ENCODE measurements around the gene SH3PXD2A.

The SH3PXD2A gene

GRCh38 chr10:103888113-103888841 lies 32.9 kb upstream of the SH3PXD2A start:
- DNase-seq (peak in 1 of 3 experiments; percentile 19), ATAC-seq (replicated peaks) (peak; percentile 89)
- Mint-ChIP-seq H3K27me3 (no peaks in the 10 kb centered on the region), H3K36me3 (ENCODE audit: insufficient read depth) (peaks cover 82% of the 10 kb centered on the region), H3K27ac (peak overlapping the region; percentile 6 to 33), H3K4me1 (ENCODE audit: low read depth in 2 of 2) (peaks cover 11 to 17% of the 10 kb centered on the region in 2 donors), H3K4me3 (no peak overlapping the region), H3K9me3 (no peaks in the 10 kb centered on the region)

DNA sequence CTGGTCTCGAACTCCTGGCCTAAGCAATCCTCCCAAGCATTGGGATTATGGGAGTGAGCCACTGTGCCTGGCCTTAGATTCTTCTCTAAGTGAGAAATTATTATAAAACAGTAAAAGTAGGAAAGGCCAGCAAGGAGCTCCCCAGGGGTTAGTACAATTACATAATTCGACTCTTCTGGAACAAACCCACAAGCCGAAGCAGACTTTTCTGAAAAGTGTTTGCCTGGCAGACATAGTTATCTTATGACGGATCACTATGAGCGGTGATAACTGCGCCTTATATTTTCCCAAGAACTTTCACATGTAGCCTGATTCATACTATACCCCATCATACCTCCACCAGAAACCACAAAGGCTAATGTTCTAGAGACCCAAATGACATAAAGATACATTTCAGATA lies 30.2 kb upstream of the SH3PXD2A start:
- ATAC-seq (replicated peaks) (no peak), DNase-seq (no peak)
- peaks cover 17 to 18% of the 10 kb centered on the region in 2 donors for H3K4me1 Mint-ChIP-seq (ENCODE audit: low read depth in 2 of 2)
- H3K9me3 Mint-ChIP-seq, result no peaks in the 10 kb centered on the region
- H3K27ac Mint-ChIP-seq, result peak overlapping the region in 1 of 2 donors; percentile 49
- no peaks in the 10 kb centered on the region for H3K27me3 Mint-ChIP-seq
- H3K36me3 Mint-ChIP-seq (ENCODE audit: insufficient read depth), result peaks cover 83% of the 10 kb centered on the region
- H3K4me3 Mint-ChIP-seq, result no peak overlapping the region

GRCh38 chr10:103884681-103885139 lies 29.3 kb upstream of the SH3PXD2A start:
- DNase-seq, result peak in 1 of 3 experiments; percentile 9
- Mint-ChIP-seq H3K27me3 (no peaks in the 10 kb centered on the region), H3K4me1 (ENCODE audit: low read depth in 2 of 2) (peaks cover 16 to 21% of the 10 kb centered on the region in 2 donors), H3K4me3 (no peak overlapping the region), H3K36me3 (ENCODE audit: insufficient read depth) (peaks cover 83% of the 10 kb centered on the region), H3K27ac (peak overlapping the region in 1 of 2 donors; percentile 49), H3K9me3 (no peaks in the 10 kb centered on the region)
- no peak for ATAC-seq (replicated peaks)

DNA sequence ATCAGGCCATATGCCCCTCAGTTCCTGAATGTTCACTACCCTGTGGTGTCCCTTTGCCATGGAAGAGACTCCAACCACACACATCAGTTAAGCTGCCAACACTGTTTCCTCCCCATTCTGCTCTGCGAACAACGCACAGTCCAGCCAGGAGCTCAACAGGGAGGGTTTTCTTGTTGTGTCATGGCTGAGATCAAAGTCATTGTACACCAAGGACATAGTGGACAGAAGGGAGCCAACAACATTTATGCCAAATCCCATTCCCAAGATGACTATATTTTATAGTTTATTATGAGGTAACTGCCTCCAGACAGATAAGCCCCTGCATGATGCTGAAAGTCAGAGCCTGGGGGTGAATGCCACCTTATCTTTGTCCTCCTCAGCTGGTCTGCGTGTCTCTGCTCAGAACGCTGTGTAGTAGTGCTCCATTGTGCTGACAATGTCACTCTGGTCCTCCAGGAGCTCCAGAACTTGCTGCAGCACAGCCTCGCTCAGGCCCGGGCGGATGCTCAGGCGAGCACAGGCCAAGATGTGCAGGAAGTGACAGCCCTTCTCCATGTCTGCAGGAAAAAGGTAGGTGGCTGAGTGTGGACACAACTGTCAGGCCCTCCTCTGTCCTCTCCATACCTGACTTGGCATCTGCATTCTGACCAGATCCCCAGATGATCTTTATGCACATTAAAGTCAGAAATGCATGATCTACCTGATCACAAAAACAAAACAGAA lies 27.1 kb upstream of the SH3PXD2A start:
- Mint-ChIP-seq H3K27ac (no peak overlapping the region), H3K36me3 (ENCODE audit: insufficient read depth) (peaks cover 84% of the 10 kb centered on the region), H3K4me1 (ENCODE audit: low read depth in 2 of 2) (peaks cover 9 to 14% of the 10 kb centered on the region in 2 donors), H3K9me3 (no peaks in the 10 kb centered on the region), H3K4me3 (no peak overlapping the region), H3K27me3 (no peaks in the 10 kb centered on the region)
- DNase-seq (no peak), ATAC-seq (replicated peaks) (no peak)

GRCh38 chr10:103881416-103882284 lies 26.3 kb upstream of the SH3PXD2A start:
- Mint-ChIP-seq H3K27me3 (no peaks in the 10 kb centered on the region), H3K4me3 (no peak overlapping the region), H3K27ac (no peak overlapping the region), H3K36me3 (ENCODE audit: insufficient read depth) (peaks cover 80% of the 10 kb centered on the region), H3K9me3 (no peaks in the 10 kb centered on the region), H3K4me1 (ENCODE audit: low read depth in 2 of 2) (peaks cover 9 to 14% of the 10 kb centered on the region in 2 donors)
- no peak for ATAC-seq (replicated peaks)
- DNase-seq, result no peak

DNA sequence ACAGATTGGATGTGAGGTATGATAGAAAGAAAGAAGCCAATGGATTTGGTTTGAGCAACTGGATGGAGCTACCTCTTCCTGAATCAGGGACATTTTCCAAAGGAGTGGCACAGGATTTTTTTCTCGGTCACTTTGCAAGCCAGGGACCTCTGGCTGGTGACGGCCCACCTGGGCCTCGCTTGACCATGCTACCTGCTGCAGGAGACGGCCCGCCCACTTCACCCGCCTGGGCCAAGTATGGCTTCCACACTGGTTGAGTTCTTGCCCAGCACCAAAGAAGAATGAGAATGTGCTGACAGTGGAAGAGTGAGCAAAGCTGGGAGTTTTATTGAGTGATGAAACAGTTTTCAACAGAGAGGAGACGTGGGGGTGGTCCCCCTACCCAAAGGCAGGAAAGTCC lies 24.5 kb upstream of the SH3PXD2A start:
- Mint-ChIP-seq H3K36me3 (ENCODE audit: insufficient read depth) (peaks cover 70% of the 10 kb centered on the region), H3K9me3 (no peaks in the 10 kb centered on the region), H3K4me1 (ENCODE audit: low read depth in 2 of 2) (peaks cover 9 to 14% of the 10 kb centered on the region in 2 donors), H3K27me3 (no peaks in the 10 kb centered on the region), H3K4me3 (no peak overlapping the region), H3K27ac (peak overlapping the region in 1 of 2 donors; percentile 56)
- DNase-seq (no peak), ATAC-seq (replicated peaks) (no peak)

DNA sequence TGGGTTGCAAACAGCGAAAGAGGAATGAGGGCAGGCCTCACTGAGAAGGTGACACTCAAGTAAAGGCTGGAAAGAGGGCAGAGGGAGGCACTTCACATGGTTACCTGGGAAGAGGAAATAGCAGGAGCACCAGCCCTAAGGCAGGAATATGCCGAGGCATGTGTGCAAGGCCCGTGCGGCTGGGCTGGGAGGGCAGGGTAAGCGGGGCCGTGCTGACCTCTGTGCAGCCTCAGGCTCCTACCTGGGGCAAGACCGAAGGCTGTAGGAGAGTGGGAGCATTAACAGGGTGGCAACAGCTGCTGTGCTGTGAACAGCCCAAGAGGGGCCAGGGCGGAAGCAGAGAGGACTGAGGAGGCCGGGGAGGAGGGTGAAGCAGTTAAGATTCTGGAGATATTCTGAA lies 24.0 kb upstream of the SH3PXD2A start:
- no peak for ATAC-seq (replicated peaks)
- H3K27ac Mint-ChIP-seq, result peak overlapping the region in 1 of 2 donors; percentile 56
- H3K9me3 Mint-ChIP-seq, result no peaks in the 10 kb centered on the region
- H3K4me1 Mint-ChIP-seq (ENCODE audit: low read depth in 2 of 2), result peaks cover 9 to 14% of the 10 kb centered on the region in 2 donors
- no peak for DNase-seq
- no peak overlapping the region for H3K4me3 Mint-ChIP-seq
- peaks cover 70% of the 10 kb centered on the region for H3K36me3 Mint-ChIP-seq (ENCODE audit: insufficient read depth)
- H3K27me3 Mint-ChIP-seq, result no peaks in the 10 kb centered on the region

- peak overlapping the region in 1 of 2 donors; percentile 49 for H3K27ac Mint-ChIP-seq
These were observed 22.5 kb upstream of the SH3PXD2A start for GRCh38 chr10:103877861-103878260.

DNA sequence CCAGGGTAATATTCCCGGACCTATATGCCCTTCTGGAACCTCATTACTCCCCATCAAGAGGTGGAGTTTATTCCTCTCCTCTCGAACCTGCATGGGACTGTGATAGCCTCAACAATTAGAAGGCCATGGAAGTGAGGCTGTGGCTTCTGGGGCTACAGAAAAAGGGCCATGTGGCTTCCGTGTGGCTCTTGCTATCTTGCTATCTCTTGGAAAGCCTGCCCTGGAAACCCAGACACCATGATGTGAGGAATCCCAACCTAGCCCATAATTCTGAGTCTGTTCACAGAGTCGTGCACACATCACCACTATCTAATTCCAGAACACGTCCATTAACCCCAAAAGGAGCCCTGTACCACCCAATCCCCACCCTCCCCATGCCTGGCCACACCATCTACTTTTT lies 20.8 kb upstream of the SH3PXD2A start:
- H3K36me3 Mint-ChIP-seq (ENCODE audit: insufficient read depth), result peaks cover 49% of the 10 kb centered on the region
- no peaks in the 10 kb centered on the region for H3K27me3 Mint-ChIP-seq

More at GRCh38 chr10:103877861-103878260, 22.5 kb upstream of the SH3PXD2A start:
- Mint-ChIP-seq H3K9me3 (no peaks in the 10 kb centered on the region), H3K4me1 (ENCODE audit: low read depth in 2 of 2) (peaks cover 9 to 14% of the 10 kb centered on the region in 2 donors), H3K27me3 (no peaks in the 10 kb centered on the region), H3K36me3 (ENCODE audit: insufficient read depth) (peaks cover 63% of the 10 kb centered on the region), H3K4me3 (no peak overlapping the region)
- ATAC-seq (replicated peaks) (no peak), DNase-seq (no peak)

DNA sequence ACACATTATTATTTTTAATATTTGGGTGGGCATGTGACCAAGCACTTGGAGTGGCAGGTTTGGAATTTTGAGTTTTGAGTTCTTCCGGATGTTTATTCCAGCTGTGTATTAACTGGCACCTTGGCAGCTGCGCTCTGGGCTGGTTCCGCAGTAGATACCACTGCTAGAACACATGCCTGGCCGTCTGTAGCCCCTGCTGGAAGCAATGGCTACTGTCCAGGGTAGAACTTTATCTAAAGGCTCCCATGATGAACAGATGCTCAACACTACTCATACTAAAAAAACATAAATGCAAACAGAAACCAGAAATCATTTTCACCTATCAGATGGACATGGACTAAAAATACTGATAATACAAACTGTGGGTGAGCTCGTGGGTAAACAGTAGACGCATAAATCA lies 19.4 kb upstream of the SH3PXD2A start:
- H3K4me3 Mint-ChIP-seq, result no peak overlapping the region

More for the DNA sequence above, 20.8 kb upstream of the SH3PXD2A start:
- Mint-ChIP-seq H3K4me1 (ENCODE audit: low read depth in 2 of 2) (peaks cover 6 to 12% of the 10 kb centered on the region in 2 donors), H3K27ac (no peak overlapping the region), H3K9me3 (no peaks in the 10 kb centered on the region), H3K4me3 (no peak overlapping the region)
- ATAC-seq (replicated peaks) (no peak), DNase-seq (no peak)

GRCh38 chr10:103872137-103872931 lies 17.0 kb upstream of the SH3PXD2A start:
- no peak for DNase-seq
- ATAC-seq (replicated peaks), result no peak
- peaks cover 23% of the 10 kb centered on the region for H3K36me3 Mint-ChIP-seq (ENCODE audit: insufficient read depth)
- H3K27ac Mint-ChIP-seq, result peak overlapping the region in 1 of 2 donors; percentile 55
- no peak overlapping the region for H3K4me3 Mint-ChIP-seq
- no peaks in the 10 kb centered on the region for H3K9me3 Mint-ChIP-seq
- no peaks in the 10 kb centered on the region for H3K4me1 Mint-ChIP-seq (ENCODE audit: low read depth in 2 of 2)
- no peaks in the 10 kb centered on the region for H3K27me3 Mint-ChIP-seq

More for the DNA sequence above, 19.4 kb upstream of the SH3PXD2A start:
- H3K27me3 Mint-ChIP-seq, result no peaks in the 10 kb centered on the region
- H3K36me3 Mint-ChIP-seq (ENCODE audit: insufficient read depth), result peaks cover 38% of the 10 kb centered on the region
- H3K27ac Mint-ChIP-seq, result no peak overlapping the region
- DNase-seq (no peak), ATAC-seq (replicated peaks) (no peak)
- no peaks in the 10 kb centered on the region for H3K9me3 Mint-ChIP-seq
- H3K4me1 Mint-ChIP-seq (ENCODE audit: low read depth in 2 of 2), result peaks cover 3 to 4% of the 10 kb centered on the region in 2 donors

- Mint-ChIP-seq H3K9me3 (no peaks in the 10 kb centered on the region), H3K4me1 (ENCODE audit: low read depth in 2 of 2) (no peaks in the 10 kb centered on the region), H3K27me3 (no peaks in the 10 kb centered on the region), H3K36me3 (ENCODE audit: insufficient read depth) (peaks cover 18% of the 10 kb centered on the region), H3K27ac (no peak overlapping the region), H3K4me3 (no peak overlapping the region)
- DNase-seq (no peak), ATAC-seq (replicated peaks) (no peak)
These were observed 15.6 kb upstream of the SH3PXD2A start for GRCh38 chr10:103871006-103871405.

Measured in effector memory CD8-positive, alpha-beta T cell (primary cell).